SIG-M5 treated with dmso at 0.1 percent for 504 hours (cell line): ENCODE data around the gene ZFP92.

Source experiments
- DNase-seq: peaks from one replicate; lab custom pipeline; 2025; ENCODE audit not compliant: unreplicated experiment; lab: John Stamatoyannopoulos, UW

Gene ZFP92

DNA sequence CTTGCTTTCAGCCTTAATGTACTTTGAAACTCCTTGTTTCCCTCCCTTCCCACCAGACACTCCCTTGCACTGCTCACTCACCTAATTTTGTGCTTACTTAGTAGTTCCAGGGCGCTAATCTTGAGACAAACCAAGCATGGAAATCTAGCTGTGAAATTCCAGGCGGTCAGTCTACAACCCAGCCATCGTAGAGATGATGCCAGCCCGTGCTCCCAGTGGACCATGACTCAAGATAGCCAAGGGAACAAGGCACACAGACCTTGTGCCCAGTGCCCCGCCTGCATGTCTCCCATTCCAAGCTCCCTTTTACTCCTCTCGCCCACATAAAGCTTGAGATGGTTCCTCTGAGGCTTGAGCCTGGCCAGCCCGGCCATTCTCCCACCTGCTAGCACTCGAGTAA is 23.5 kb downstream of the ZFP92 start:
- no peak for DNase-seq

DNA sequence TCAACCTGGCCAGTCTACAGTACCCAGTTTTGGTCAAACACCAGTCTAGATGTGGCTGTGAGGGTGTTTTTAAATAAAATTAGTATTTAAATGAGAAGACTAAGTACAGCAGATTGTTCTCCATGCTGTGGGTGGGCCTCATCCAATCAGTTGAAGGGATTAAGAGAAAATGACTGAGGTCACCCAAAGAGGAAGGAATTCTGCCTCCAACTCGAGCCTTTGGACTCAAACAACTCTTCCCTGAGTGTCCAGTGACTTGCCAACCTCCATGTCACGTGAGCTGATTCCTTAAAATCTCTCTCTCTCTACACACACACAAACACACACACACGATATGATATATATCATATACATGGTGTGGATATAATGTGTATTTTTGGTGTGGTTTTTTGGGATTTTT is 24.6 kb downstream of the ZFP92 start:
- no peak for DNase-seq

DNA sequence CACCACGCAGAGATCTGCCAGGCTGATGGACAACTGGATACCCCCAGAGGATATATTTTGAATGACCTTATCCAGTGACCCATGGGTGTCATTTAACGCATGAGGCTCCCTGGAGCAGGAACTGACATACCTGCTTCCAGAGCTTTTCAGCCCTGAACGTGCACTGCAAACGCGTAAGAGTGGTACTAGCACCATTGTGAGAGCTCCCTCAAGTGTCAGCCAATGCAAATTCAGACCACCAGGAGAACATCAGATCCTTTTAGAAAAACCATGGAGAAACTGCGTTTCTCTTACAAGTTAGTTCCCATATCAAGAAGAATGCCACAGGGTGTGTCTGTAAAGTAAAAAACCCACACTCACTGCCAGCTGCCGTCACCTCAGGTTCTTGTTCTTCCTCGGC is 27.3 kb downstream of the ZFP92 start:
- peak; percentile 55 for DNase-seq

DNA sequence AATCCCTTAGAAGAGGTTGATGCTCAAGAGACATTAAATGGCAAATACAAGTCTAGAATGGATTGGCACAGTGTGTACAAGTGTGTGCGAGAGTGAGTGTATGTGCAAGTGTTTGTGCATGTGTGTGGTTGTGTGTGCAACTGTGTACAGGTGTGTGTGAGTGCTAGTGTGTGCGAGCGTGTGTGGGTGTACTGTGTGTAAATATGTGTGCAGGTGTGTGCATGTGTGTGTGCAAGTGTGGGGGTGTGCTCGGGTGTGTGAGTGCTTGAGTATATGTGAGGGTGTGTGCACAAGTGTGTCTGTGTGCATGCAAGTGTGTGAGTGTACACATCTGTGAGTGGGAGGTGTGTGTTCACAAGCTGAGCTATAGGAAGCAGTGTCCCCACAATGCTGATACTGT is 28.7 kb downstream of the ZFP92 start:
- DNase-seq: no peak

DNA sequence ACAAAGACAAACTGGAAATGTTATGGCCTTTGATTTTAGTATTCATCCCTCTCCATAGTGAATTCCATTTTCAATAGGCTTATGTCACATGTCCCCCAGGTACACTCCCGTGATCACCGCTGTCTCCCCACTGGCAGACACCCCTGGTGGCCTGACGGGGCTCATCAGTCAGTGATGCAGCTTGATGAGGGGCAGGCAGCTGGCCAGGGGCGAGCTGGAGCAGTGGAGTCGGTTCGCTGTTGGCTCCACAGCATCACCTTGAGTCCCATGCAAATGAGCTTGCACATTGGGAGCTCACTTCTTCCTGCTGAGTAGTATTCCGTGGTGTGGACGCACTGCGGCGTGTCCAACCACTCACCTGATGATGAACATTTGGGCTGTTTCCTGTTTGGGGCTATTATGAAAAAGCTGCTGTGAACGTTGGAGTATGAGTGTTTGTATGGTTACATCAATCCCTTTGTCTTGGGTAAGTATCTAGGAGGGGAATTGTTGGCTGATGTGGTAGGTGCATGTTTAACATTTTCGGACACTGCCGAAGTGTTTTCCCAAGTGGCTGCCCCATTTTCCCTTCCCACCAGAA is 29.4 kb downstream of the ZFP92 start:
- DNase-seq: no peak

DNA sequence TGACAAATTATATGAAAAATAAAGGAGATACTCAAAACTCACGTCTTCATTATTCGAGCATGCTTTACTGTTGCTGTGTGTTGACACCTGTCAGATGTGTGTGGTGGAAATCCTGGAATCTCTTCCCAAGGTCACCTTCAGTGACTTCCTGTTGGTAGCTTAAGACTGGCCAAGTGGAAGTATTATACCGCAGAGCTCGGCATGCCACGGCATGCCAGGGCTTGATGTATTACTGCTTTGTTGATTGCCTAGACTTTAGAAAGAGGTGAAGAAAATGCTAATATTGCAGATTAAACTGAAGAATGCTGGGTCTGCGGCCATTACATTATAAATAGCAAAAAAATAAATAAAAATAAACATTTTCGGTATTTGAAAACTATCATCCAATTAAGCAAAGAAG is 30.0 kb downstream of the ZFP92 start:
- DNase-seq: no peak

DNA sequence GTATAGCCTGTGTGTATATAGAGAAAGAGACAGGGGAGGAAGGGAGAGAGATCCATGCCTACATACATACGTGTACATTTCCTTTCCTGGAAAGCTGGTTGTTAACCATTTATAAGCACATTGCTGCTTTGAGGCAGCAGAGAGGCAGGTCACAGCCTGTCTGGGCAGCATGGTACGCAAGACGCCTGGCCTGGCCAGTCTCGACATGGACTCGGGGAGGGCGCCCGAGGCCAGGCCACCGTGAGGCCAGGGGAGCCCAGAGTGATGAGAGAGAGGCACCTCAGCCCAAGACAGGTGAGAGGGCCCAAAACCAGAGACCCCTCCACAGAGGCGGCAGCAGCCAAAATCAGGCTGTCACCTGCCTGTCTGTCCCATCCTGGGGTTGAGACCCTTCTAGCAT is 30.7 kb downstream of the ZFP92 start:
- DNase-seq: no peak

DNA sequence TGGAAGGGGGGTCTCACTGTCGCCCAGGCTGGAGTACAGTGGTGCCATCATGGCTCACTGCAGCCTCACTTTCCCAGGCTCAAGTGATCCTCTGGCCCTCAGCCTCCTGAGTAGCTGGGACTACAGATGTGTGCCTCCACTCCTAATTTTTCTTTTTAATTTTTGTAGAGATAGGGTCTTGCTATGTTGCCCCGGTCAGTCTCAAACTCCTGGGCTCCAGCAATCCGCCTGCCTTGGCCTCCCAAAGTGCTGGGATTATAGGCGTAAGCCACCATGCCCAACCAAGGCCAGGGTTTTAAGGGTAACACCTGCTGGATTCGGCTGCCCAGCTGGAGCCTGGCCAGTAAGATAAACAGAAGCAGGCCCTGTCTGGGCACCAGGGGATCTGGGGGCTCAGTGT is 31.2 kb downstream of the ZFP92 start:
- no peak for DNase-seq

DNA sequence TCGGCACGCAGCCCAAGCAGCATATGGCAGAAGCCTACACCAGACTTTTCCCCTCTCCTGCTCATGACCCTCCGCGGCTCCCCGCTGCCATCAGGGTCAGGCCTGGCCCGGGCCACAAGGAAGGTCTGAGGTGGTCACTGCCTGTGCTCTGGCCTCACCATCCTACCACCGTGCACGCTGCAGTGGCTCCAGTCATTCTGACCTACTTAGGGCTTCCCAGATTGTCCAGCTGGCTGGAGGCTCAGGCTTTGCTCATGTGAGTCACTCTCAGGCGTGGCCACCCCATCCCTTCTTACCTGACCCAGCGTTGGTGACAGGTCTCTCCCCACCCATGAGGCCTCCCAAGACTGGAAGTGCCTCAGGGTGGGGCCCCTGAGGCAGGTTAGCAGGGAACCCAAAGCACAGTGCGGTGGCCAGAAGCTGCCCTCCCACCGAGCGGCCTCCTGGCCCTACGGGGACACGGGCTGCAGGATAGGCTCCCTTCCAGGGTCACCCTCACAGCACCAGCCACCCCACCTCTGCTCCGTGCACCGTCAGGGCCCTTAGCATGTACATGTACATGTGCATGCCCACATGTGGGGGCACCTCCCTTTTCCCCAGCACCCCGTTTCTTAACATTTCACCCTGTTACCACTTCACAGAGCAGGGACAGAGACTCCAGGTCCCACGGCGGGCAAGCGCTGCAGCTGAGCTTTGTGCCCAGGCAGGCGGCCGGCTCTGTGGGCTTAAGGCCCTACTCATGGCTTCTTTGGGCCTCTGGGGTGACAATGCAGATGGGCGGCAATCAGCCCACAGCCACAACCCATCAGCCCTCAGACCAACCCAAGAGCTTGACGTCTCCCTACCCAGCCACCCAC is 32.4 kb downstream of the ZFP92 start:
- no peak for DNase-seq

DNA sequence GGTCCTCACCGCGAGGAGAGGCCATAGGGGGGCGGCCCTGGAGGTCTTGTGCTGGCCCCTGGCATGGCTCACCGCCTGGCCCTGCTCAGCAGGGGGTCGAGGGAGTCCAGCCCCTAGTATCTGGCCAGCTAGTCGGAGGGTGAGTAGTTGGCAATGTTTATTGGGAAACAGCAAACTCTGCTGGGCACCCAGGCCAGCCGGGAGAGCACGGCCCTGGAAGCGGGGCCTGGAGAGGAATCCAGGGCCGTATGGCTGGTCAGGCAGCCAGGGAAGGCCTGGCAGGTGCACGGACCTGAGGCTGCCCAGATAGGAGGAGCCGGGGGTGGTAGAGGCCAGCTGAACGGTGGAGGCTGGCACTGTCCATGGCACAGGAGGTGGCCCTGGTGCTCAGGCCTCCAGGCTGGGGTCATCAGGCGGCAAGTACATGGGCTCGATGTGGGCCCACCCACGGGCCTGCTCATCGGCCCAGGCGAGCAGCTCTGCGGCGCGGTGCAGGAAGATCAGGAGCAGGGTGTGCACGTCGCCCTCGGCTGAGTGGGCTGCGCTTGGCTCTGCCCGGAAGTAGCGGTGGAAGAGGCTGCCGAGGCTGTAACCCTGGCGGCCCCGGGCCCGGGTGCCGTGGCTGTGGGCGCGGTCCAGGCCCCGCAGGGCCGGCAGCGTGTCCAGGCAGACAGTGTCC is 33.2 kb downstream of the ZFP92 start:
- DNase-seq: no peak

DNA sequence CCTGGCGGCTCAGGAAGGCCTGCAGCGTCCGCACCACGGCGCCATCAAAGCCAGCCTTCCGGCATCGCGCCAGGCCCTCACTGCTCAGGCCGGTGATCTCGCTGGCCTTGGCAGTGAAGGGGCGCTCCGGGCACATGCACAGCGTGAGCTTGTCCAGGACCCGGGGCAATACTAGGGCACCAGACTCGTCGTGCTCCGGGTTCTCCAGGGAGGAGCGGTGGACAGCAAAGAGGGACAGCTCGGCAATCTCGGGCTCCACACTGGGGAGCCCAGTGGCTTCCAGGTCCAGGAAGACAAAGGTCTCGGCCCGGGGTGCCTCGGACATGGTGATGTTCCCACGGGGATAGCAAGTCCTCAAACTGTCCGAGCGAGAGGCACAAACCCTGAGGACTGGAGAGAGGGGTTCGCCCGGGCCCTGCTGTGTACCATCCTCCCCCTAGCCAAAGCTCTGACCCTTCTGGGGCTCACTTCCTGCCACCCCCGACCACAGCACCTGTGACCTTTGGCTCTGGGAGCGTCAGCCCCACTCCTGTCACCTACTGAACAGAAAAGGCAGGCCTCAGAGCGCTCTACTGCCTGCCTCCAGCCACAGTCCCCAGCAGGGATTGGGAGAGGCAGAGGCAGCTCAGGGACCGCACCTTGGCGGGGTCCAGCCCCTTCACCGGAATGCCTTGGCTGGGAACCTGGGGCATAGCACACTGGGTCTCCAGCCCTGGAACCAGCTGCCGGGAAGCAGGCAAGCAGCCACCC is 34.0 kb downstream of the ZFP92 start:
- no peak for DNase-seq

DNA sequence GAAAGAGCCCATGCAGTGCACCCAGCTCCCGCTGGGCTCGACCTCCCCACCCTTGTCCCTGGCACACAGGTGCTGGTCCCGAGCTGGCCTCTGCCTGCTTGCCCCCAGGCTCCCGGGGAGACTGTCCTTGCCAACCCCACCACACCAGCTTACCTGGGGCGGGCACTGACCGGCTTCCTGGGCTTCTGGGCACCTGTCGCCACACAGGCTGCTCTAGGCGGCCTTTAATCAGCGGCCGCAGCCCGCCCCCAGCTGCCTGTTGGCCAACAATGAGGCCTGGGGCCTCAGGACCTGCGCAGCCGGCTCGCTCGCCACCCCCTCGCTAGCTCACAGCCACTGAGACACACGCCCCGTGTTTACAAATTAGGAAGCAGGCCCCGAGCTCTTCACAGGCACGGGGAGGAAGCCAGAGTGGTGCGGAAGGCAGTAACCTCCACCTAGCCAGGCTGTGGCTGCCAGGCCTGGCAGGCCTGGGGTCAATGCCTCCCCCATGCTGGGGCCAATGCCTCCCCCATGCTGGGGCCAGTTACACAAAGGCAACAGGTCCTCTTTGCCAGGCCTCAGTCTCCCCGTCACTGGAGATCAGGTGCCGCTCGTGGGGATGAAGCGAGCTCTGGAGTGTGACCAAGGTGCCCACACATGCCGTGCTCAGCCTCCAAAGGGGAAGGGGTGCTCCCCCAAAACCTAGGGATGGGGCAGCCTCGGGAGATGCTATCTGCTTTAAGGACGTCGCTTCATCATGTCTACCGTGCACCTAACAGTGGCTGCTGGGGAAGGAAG is 34.8 kb downstream of the ZFP92 start, which contains the start of gene TREX2:
Gene TREX2 (minus strand): TSS at position 201 of the 780 bp plus-strand sequence. CDS start 626 bp downstream, outside the sequence.
- DNase-seq: no peak

DNA sequence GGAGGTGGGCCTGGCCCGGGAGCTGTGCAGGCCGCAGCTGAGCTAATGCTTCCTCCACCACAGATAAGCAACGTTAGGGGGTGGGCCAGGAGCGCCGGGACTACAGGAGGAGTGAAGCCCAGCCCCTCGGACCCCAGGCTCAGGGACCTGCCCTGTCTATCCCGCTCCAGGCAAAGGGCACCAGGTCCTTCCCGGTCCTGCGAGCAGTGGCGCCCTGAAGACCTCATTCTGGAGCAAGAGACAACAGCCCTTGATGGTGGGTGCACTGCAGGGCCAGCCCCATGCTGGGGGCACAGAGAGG is 35.3 kb downstream of the ZFP92 start:
- no peak for DNase-seq

DNA sequence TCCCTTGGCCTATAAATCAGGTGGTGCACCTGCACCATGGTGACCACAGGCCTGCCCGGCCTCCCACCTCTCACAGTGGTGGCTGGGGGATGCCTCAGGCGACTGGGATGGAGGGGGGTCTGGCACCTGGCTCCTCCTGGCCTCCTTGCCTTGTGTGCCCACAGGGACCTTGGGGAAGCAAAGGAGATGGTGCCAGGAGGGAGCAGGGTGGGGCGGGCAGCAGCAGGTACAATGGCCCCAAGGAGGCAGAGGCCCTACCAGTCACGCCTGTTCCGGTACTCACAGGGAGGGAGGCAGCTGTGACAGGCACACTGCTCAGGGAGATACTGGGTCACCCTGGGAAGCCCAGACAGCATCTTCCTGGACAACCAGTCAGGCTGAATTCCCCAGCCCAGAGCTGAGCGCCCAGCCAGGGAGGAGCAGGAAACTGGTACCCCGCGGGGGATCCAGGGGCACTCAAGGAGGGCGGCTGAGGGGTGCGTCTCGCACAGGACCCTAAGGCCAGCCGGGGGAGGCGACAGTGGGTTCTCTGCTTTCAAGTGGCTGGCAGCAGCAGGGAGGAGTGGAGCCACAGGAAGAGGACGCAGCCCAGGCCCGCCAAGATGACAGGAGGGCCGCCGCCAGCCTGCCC is 35.8 kb downstream of the ZFP92 start:
- no peak for DNase-seq

DNA sequence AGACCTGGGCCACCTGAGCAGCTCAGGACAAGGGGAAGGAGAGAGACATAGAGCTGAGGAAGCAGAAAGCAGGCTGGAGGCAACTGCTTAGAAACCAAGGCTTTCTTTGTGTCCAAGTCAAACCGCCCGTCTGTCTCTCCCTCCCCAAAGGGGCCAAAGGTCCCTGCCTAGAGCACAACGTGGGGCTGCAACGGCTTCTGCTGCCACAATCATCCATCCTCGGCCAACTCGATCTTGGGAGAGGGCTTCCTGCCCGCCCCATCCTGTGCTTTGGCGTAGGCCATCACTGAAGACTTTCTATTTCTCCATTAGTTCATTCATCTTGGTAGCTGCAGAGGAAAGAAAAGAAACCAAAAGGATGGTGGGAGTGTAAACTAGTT is 36.3 kb downstream of the ZFP92 start:
- no peak for DNase-seq

DNA sequence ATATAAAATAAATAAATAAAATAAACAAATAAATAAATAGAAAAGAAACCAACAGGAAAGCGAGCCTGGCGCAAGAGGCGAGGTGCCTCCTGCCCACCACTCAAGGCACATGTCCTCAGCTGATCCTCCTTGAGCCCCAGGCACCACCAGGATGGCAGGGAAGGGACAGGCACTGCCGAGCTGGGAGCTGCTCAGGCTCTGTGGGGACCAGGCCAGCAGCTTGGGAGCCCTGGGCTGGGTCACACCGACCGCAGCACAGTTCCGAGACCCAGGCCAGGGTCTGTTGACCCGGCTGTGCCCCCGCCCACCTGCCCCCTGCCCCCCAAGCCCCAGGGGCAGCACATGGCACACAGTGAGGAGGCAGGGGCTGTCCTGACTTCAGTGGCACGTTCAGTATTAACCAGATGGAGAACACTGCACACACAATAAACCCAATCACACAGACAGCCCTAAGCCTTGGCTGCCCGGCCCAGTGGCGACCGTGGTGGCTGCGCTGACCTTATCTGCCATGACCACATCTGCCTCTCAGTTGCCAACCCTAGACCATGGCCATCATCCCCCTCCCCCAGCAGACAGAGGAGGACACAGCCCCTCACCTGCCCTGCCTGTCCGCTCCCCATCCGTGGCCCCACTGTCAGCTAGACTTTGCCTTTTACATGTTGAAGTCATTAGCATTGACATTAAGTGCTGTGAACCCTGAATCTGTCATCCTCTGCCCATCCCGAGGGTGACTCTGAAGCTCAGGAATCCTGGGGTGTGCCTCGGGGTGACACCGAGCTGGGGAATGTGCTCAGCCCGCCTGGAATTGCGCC is 37.5 kb downstream of the ZFP92 start:
- no peak for DNase-seq

DNA sequence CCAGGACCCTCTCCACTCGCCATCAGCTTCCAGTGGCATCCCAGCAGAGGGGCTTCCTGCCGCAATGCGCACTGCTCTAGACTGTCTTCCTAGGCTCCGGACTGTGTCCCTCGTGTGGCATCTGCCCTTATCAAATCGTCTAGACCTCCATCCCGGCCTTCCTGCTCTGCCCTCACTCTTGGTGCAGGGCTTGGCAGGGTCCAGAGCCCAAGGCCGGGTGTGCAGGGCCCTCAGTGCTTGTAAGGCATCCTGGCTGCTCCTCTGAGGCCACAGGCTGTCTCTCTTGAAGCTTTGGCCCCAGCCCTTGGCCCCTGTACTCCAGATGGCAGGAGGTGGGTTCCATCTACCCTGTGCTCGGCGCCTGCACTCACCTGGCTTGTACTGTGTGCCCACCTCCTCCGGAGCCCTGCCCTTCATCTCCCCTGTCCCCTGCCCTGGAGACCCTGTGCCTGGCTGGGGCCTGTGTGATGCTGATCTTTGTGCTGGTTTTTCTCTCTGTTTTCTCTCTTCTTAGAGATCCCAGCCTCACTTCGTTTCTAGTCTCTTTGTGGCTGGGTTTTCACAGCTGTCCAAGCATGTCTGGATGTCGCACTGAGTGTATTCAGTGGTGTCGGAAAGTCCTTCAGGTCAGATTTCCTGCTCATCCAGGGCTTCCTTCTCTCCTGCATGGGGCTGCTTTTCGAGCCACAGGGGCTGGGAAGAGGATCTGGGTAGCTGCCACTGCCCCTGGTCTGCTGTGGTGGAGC is 38.3 kb downstream of the ZFP92 start:
- no peak for DNase-seq

DNA sequence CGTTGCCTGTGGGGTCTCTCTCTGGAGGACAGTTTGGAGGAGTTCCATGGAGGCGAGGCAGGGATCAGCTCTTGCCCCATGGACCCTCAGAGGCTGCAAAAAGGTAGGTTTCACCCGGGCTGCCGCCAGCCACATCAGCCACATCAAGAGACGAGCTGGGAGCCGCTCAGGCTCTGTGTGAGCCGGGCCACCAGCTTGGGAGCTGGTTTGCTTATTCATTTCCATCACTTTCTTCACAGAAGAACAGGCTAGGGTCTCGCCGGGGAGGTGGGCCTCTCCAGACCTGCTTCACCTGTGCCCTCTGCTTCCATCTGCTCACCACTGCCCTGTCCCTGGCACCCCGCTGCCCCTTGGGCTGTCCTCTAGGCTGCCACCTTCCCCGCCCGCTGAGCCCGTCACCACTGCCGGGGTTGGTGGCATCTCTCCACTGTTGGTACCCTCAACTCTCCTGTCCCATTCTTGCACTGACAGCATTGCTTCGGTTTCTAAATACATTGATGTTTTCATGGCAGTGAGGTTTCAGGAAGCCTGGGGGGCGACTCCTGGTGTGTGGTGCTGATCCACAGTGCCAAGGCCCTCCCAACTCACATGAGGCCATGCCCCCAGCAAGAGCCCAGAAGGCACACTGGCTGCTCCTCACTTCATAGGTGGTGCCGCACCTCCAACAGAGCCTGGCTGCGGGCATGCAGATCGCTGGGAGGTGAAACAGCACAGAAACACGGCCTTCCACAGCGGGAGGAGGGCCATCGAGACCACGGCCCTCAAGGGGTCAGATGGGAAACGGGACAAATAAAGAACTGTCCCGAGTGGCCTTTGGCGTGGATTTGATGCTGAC is 39.1 kb downstream of the ZFP92 start:
- no peak for DNase-seq
